DOHH2 (cell line): ENCODE measurements around the gene LACTB.

Experiments
- CTCF ChIP-seq: fragments of 200-600 bp; sonication (generic); IDR thresholded peaks from one replicate; pipeline ENCODE4 v1.5.1; 2014; ENCODE audit warnings: antibody characterized with exemption, mild to moderate bottlenecking, low read depth, low read length; ENCODE audit not compliant: poor library complexity, severe bottlenecking
- EZH2phosphoT487 ChIP-seq: fragments of 200-600 bp; sonication (generic); IDR thresholded peaks from 2 replicates; pipeline ENCODE4 v1.6.1; 2017; ENCODE audit warnings: borderline replicate concordance, mild to moderate bottlenecking, antibody characterized with exemption, low read length, moderate library complexity, mixed read lengths

GRCh38 chr15:63109498-63109897 lies 12.2 kb upstream of the LACTB start:
- TF ChIP-seq CTCF (no peak), EZH2phosphoT487 (no peak)
